DND-41 (cell line): ENCODE data around the gene OTUD7B.

Source experiments
- CTCF ChIP-seq: IDR thresholded peaks from 2 replicates; pipeline ENCODE4 v1.5.1; 2012; ENCODE audit warnings: borderline replicate concordance, low read length, moderate library complexity, mild to moderate bottlenecking; ENCODE audit not compliant: poor library complexity, severe bottlenecking; ENCODE audit errors: extremely low read depth
- EZH2 ChIP-seq: IDR thresholded peaks from 3 replicates; pipeline ENCODE4 v1.6.1; 2012; ENCODE audit warnings: borderline replicate concordance, low read depth, mild to moderate bottlenecking, moderate library complexity, low read length, inconsistent platforms; ENCODE audit not compliant: severe bottlenecking

GRCh38 chr1:149977345-149977744 is 33.2 kb downstream of the OTUD7B start:
- no peak for TF ChIP-seq CTCF
- no peak for TF ChIP-seq EZH2
